GM21825 (cell line): ENCODE data around the gene STYK1.
"Not testable (repeated sequence)": the region's sequence is repeated elsewhere in the genome, so short reads cannot be mapped to it uniquely, and the experiment has no call there.

ENCODE experiments used
- ATAC-seq: cut with Tn5 transposase; IDR thresholded peaks from one replicate; pipeline ENCODE4 v1.9.1; 2021; ENCODE audit warnings: mild to moderate bottlenecking, moderate library complexity; ENCODE audit not compliant: unreplicated experiment

The STYK1 gene

DNA sequence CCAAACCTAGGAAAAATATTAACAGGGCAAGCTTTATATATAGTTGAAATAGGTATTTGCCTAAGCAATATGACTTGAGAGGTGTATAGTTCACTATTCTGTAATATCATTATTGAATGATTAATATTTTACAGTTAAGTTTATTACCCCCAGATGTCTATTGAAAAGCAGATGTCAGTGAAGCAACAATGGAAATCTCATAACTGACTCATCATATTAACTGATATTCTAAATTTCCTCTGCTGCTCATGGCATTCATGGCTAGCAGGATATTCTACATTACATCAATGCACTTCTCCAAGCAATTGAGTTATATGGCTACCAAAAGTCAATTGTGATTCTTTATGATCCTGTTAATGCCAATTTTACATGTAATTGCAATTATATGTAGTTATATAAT, 50.7 kb downstream of the STYK1 start:
- no peak for ATAC-seq

DNA sequence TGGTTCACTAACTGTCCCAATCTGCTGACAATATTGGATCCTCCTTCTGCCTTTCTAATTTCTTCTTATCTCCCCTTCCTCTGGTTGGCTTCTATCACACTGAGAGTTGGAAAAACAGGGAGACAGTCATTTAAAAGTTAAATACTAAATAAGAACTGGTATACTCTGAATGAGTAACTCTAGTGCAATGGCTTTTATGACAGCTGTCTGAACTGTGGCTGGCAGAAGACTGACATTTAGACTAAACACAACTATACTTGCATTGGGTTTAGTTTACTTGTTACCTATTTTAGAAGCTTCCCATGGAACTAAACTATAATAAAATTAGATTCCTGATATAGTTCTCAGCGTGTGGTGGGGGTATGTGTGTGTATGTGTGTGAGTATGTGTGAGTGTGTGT, 52.6 kb downstream of the STYK1 start:
- no peak for ATAC-seq

DNA sequence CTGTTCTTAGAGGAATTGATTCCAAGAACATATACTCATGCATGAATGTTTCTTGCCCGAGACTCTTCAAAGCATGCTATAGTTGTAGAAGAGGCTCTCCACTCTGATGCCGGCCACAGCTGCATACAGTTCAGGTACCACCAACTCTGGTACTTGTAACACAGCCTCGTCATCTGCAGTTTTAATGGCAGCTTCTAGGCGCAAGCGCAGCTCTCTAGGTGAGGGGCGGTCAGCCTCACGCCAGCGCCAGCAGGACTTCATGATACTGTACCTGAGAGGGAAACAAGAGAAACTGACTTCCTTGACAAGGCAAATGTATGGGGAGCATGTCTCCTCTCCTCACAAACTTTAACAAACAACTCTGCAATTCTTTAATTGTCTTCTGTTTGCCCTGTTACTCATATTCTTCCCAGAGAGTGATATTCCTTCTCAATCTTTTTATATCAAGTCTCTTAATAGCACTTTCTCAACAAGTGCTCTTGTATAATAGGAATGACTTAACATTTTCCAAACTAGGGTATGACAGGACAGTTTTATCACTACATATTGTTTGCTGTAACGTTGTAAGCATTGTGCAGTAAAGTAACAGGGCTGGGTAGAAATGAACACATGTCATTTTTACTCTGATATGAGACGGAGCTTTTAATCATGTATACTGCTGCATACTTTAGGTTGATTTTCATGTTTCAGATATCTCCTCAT, 53.6 kb downstream of the STYK1 start:
- ATAC-seq = no peak

DNA sequence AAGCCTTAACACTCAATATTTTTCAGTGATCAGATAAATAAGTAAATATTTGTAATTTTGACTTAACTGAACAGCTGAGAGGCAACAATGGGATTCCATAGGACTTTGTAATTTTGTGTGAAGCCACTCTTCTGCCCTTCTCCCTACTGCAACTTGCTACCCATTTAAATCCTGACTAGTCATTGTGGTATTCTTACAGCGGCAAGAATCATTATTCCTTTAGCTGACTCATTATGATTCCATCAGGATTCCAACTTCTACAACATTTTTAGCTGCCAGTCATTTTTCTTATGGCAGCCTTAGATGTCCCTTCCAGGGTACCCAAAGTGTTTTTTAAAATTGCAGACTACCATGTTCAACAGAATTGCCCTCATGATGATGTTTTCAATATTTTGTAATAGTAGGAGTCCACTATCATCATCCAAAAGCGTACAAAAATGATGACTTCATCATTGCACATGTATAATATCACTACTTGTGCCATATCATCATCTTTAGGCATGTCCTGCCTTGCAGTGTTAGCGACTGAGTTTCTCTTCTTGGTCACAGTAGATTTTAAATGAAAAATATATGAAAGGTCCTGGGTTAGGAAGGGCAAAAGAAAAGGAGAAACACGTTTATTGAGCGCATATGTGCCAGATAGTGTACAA, 55.4 kb downstream of the STYK1 start:
- ATAC-seq = no peak

DNA sequence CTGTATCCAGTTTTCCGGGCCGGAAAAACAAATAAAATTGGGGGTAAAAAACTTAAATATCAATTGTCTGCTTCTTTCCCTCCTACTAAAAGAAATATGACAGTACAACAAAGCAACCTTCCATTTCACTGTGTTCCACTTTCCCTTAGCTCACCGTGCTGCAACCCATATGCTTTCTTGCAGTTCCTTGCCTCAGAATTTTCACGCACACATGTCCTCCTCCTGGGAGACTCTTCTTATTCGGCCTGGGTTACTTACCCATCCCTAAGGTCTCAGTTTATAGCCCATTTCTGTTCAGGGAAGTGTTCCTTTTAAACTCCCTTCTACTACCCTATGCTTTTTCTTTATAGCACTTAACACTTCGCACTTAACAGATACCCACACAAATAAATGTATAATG, 56.0 kb downstream of the STYK1 start:
- no peak for ATAC-seq

DNA sequence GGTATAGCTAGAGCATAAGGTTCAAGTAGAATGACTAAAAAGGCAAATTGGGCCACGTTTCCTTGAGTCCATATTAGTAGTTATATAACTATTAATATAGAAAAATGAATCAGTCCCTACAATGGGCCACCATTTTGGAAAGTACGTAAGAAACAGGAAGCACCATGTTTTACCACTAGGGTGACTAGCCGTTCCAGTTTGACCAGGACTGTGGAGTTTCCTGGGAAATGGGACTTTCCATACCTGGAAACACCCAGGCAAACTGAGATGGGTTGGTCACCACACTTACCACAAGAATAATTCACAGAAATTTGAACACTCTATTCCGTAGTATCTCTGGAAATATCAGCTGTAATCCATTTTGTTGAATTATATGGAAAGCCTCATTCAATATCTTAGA, 58.3 kb downstream of the STYK1 start:
- ATAC-seq = no peak

DNA sequence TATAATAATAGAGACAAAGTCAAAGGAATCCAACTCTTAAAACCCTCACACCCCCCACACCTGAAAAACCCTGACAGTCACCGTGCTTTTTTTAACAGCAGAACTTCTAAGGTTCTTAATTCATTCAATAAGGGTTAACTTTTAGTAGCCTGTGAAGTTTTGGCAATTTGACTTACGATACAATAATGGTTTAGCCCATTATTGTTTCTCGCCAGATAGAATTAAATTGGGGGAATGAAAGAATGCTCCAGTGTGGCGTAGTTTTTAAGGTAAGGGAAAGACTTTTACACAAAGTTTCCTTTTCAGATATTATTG, 59.8 kb downstream of the STYK1 start:
- ATAC-seq = peak; percentile 18

DNA sequence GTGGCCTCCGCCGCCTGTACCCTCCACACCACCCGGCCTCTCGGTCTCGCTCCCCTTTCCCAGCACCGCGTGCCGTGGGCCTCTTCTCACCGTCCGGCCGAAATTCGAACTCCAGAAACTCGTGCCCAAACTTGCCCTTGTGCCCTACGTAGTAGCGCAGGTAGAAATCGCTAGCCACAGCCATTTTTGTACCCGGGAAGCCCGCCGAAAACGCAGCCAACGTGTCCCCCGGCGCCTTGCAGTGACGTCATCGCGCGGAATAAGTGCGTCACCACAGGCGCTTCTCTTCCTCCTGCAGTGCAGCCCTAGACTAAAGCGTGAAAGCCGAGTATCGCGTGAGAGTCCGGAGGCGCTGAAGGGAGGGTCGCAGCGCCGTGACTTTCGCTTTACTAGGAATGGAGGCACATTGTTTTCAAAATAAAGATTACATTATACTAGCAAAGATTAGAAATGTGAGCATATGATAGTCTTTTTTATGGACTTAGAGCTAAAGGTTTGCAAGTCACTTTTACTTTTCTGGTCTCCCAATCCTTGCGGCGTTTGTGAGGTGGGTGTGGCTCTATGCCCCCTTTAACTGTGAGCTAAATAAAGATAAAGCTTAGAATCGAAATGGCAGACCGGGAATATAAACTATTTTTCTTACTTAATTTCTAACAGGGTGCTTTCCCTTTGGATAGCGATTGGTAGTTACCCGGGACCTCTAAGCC, 60.4 kb downstream of the STYK1 start, which contains the start of gene MAGOHB:
MAGOHB (minus strand) TSS at position 261 of the 707 bp plus-strand sequence; CDS start at position 184, 77 bp downstream.
- ATAC-seq = peak; percentile 92

DNA sequence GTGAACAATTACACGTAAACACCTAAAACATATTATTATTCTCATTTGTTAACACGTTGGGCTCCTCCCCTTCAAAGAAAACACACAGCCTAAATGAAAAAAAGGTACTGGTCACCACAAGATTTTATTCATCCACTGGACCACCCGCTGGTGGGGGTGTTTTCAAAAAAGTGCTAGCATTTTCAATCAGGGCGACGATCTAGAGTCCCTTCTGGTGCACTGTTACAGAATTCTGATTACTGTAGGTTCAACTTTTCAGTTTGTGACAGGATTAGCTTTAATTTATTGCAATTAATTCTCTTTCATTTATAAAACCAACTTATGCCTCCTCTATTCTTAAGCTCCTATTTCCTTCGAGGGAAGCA, 60.9 kb downstream of the STYK1 start:
- ATAC-seq = peak; percentile 7

DNA sequence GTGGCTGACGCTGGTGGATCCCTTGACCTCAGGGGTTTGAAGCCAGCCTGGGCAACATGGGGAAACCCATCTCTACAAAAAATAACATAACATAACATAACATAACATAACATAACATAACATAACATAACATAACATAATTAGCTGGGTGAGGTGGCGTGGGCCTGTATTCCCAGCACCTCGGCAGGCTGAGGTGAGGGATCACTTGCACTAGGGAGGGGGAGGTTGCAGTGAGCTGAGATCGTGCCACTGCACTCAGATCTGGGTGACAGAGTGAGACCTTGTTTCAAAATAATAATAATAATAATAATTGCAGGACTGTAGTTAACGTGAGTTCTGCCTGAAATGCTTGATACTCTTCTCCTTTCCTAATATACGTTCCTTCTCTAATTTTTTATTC, 61.7 kb downstream of the STYK1 start:
- no peak for ATAC-seq

DNA sequence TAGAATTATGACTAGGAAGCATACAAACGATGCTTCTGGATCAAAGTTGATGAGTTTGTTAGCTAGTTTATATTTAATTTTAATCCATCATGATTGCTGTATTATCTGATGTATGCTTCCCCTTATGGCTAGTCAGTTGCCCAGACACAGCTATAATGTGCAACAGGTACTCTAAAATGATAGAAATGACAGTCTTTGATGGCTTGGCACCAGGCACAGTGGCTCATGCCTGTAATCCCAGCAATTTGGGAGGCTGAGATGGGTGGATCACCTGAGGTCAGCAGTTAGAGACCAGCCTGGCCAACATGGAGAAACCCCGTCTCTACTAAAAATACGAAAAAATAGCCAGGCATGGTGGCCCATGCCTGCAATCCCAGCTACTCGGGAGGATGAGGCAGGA, 62.6 kb downstream of the STYK1 start:
- ATAC-seq = not testable (repeated sequence)

DNA sequence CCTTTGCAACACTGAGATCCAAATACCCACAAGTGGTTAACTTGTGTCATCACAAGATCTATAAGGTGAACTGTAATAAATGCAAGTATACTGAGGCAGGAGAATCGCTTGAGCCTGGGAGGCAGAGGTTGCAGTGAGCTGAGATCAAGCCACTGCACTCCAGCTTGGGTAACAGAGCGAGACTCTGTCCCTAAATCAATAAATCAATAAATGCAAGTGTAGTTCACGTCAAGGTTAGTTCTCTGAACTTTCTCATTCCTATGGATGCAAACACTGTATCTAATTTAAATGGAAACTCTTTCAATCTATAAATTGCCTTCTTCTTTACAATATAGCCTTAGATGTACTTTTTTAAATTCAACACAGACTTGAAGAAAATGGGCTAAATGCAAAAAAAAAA, 63.7 kb downstream of the STYK1 start:
- ATAC-seq = no peak

DNA sequence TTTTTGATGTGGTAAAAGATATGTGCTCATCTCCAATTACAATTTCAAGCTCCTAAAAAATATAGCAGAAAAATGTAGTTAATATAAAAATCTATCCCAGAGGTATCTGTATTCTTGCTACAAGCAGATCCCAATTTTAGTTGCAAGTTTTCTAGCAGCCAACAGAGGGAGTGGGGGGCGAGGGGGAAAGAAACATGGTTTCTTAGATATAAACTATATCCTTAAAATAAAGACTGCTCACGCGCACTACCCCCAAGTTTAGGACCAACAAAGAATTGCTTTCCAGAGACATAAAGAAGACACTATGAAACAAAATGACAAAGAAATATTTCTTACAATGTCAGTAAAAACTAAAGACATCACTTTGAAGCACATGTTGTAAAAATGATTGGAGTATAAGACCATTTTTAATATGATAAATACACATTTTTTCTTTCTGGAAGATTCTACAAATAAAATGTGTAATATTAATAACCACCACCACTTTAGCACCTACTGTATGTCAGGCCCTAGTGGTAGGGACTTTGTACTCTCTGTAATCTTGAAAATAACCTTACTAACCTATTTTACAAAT, 65.9 kb downstream of the STYK1 start:
- ATAC-seq = no peak

DNA sequence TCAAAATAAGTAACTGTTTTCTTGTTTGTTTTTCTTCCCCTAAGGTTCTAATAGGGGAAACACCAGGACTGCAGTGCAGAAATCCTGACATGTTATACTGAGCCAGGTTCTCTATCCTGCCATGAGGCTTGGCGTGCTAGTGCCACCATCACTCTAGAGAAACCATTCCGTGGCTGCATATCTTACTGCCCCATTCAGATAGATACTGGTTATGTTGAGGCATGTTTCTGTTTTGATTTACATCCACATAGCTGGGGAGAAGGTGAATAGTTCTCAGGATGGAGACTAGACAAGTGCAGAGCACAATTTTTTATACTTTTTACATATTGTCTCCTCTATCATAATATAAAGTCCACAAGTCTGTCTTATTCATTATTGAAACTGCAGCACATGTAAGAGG, 72.0 kb downstream of the STYK1 start:
- no peak for ATAC-seq

DNA sequence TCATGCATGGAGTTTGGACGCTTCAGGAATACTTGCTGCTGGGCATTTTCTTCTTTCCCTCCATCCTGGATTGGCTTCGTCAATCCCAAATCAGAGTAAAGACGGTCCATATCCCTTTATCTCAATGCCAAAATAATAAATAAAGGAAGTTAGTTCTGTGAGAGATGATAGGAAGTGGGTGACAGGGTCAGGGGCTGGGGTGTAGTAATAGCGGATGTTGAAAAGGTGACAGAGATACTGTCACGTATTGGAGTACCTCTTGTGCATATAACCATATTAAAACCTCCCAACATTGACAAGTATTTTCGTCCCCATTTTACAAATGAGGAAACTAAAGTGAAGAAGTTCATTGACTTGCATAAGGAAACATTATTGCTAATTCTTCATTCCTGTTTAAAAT, 72.9 kb downstream of the STYK1 start:
- no peak for ATAC-seq

DNA sequence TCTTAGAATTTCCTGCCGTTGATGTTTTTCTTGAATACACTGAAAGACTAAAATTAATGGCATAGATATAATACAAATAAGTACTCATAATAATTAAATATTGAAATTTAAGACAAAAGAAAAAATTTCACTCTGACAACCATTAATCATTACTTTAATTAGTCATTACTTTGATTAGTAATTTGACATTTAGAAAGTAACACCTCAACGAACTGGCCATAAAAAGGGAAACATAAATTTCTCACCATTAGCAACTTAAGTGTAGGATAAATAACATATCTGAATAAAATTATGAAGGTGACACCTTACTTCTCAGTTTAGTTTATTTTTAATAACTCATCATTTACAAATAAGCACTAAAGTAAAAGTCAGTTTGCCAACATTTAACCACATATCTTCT, 78.0 kb downstream of the STYK1 start:
- ATAC-seq = no peak

DNA sequence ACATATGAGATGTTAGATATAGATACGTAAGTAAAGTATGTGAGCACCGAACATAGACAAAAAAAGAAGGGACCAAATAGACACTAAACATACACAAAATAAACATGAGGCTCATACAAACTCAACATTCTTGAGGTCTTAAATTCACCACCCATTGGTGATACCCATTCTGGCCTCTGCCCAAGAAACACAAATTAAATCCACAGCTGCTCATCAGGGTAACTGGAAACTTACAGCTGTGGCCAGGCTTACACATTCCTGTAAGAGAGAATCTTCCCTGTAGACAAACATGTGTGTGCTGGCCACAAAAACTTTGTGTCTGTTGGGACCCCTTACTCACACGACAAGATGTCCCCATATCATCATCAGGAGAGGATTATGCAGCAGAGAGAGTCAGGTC, 82.9 kb downstream of the STYK1 start:
- no peak for ATAC-seq

DNA sequence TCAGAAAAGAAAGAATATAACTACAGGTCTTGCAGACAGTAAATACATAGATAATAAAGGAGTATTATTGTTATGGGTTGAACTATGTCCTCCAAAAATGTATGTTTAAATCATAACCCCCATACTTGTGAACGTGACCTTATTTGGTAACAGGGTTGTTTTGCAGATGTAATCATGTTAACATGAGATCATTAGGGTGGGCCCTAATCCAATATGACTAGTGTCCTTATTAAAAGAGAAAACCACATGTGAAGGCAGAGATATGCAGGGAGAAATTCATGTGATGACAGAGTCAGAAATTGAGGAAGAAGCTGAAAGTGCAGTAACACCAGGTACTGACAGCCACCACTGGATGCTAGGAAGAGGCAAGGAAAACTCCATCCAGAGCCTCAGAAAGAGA, 89.4 kb downstream of the STYK1 start:
- no peak for ATAC-seq

DNA sequence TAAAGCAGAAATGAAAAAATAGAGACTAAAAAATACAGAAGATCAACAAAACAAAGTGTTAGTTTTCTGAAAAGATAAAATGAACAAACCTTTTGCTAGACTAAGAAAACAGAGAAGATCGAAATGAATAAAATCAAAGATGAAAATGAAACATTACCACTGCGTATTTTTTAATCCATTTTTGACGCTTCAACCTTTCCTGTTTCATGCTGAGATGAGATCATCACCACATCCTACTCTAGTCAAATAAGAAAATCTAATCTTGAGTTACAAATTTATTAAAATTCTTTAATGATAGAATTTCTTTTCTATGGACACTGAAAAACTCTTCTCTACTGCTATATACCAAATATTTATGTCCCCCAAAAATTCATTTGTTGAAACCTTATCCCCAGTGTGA, 91.1 kb downstream of the STYK1 start:
- no peak for ATAC-seq

DNA sequence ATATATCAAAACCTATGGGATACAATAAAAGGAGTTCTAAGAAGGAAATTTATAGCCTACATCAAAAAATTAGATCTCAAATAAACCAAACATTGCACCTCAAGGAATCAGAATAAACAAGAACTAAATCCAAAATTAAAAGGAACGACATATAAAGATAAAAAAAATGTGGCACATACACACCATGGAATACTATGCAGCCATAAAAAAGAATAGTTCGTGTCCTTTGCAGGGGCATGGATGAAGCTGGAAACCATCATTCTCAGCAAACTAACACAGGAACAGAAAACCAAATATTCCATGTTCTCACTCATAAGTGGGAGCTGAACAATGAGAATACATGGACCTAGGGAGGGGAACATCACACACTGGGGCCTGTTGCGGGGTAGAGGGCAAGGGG, 91.7 kb downstream of the STYK1 start:
- ATAC-seq = not testable (repeated sequence)

DNA sequence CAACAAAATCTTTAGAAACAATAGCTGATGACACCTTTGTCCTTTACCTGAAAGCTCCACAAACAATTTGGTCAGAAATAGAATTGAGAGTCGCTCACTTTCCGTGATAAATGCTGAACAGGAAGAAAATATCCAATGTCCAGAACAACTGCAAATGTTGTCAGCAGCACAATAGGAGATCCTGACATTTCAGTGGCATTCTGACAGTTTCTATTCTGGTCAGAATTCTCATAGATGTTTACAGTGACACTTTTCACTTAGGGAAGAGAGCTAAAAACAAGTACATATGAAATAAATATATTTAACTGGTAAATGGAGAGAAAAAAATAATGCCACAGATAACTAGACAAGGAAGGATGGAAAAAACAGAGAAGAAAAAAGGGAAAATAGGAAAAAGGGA, 99.5 kb downstream of the STYK1 start:
- ATAC-seq = no peak

DNA sequence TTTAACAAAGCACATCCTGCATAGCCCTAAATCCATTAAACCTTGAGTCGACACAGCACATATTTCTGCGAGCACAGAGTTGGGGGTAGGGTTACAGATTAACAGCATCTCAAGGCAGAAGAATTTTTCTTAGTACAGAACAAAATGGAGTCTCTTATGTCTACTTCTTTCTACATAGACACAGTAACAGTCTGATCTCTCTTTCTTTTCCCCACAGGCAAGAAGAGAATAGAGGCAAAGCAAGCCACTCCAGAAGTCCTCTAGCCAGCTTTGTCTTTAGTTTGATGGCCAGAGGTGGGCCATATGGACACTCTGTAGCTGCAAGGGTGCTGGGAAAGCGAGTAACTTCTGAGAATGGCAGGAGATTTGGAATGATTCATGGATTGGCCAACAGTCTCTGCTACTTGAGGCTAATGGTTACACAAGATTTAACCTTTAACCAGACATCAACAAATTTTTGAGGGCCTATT, 101.8 kb downstream of the STYK1 start:
- not testable (repeated sequence) for ATAC-seq
